M059J (cell line): ENCODE measurements around the gene ERICH3. TPM values are rescaled to one million over a fixed set of nuclear protein-coding genes. Genes with fewer than 3 reads are reported as not detected.
A peak's percentile ranks its signal among the peaks of the same experiment; 100 is the strongest.

Source experiments
- DNase-seq: peaks from one replicate; pipeline ENCODE4 v3.0.0-alpha.2; 2012; ENCODE audit warnings: low read depth
- total RNA-seq: library from RNA; depleted of rRNA; stranded (reverse); fragments of >200 nt; shearing (Covaris generic); gene quantifications from 2 replicates; pipeline ENCODE4 v1.2.3, GENCODE V29; 2014

ERICH3 gene
- total RNA-seq, 1 experiment from 2014 or later, result not detected

DNA sequence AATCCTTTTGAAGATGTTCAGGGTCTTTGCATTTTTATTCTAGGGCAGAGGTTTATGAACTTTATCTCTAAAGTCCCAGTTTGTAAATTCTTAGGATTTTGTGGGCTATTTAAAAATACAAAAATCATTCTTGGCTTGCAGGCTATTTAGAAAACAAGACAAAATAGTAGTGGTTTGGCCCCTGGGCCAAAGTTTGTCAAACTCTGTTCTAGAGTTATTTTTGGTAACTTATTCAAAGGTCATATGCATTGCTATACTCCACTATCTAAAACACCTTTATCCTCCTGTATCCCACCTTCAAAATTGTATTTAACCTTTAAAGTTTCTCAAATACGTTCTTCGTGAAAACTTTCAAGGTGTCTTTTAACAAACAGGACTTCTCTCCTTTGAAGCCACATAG is 85.7 kb downstream of the ERICH3 start:
- DNase-seq, result no peak

DNA sequence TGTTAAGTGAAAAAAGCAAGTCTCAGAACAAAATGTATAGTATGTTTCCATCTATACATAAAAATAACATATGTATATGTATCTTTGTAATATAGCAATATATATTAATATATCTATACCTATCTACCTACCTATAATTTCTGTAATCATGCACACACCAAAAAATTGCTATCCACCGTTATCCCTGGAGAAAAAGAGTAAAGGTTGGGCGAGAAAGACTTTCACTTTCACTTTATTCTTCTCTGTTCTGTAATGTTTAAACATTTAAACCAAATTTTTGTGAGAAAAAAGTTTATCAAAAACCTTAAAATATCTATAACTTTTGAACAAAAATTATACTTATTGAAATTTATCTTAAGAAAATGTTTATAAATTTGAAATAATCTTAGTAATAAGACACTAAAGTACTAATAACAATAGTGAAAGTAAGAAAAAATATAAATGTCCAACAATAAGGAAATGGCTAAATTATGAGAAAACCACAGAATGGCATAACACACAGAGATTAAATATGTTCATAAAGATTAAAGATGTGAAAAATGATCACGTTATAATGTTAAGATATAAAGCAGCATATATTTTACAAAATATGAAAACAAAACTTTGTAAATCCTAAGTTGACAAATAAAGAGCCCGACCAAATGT is 87.2 kb downstream of the ERICH3 start:
- DNase-seq, result peak; percentile 3

DNA sequence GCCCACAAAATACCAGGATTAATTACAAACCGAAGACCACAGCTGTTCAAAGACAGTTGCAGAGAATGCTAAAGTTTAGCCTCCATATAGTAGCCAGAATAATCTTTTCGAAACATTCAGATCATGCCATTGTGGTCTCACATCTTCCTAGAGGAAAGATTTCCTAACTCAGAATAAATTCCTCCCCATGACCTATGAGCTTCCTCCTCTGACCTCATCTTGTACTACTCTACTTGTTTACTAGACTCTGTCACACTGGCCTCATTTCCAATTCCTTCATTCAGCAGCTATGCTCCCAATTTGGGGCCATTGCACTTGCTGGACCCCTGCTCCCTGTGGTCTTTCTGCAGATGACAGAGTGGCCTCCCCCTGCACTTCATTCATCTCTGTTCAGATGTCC is 89.4 kb downstream of the ERICH3 start:
- DNase-seq, result peak; percentile 9

DNA sequence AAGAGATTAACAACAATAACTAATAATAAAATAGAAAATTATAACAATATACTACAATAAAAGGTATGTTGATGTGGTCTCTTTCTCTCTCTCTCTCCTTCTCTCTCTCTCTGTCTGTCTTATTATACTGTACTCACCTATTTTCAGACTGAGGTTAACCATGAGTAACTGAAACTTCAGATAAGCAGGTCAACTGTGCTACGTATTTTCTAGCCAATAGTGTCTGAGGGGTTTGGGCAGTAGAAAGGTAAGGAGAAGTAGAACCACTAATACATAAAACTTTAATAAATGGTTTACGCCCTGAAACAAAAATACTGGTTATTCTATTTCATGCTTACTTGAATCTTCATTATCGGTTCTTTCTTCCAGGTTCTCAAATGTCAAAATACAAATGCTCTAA is 90.2 kb downstream of the ERICH3 start:
- DNase-seq, result no peak

DNA sequence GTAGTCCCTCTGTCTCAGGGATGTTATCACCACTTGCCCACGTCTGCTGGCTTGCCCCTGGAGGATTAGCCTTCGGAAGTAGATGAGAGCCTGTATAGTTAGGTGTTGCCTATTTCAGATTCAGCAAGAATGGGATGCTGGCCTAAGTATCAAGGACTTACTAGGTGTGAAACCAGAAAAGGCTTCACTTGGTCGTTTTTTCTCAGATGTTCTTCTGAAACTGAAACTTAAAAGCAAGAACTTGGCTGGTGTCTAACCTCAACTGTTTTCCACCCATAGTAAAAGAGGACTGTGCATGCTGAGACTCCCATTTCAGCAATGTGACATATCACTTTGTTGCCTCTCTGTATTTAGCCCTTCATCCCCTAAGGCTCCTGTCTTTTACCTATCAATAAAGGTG is 94.2 kb downstream of the ERICH3 start:
- DNase-seq, result no peak

DNA sequence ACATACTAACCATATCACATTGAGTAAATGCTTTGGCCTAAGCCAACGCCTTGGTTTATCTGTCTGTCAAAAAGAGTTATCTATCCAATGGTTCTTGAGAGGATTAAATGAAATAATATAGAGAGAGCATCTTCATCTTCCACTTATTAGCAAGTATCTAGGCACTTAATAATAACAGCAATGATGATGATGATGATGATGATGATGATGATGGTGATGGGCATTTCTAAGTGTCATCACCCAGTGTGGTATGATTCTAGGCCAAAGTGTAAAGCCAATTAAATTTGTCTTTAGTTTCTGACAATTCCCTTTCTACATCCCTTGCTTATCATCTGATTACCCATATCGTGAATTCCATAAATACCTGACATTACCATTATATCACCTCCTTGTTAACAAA is 95.5 kb downstream of the ERICH3 start:
- DNase-seq, result no peak

DNA sequence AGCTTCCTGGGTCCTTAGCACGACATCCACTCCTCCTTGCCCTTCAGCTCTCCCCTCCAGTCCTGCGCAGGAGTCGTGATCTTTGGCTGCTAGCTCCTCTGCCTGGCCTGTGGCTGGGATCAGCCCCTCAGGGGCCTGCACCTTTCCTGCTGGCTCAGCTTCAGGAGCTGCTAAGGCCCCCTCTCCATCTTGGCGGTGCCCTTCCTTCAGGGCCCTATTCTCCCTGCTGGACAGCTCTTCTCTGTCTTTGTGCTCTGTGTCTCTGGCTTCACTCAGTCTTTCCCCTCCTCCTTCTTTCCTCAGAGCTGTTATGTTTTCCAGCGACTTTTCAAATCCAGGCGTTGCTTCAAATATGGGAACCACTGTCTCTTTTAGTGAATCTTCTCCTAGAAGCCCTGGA is 101.7 kb downstream of the ERICH3 start:
- DNase-seq, result no peak

DNA sequence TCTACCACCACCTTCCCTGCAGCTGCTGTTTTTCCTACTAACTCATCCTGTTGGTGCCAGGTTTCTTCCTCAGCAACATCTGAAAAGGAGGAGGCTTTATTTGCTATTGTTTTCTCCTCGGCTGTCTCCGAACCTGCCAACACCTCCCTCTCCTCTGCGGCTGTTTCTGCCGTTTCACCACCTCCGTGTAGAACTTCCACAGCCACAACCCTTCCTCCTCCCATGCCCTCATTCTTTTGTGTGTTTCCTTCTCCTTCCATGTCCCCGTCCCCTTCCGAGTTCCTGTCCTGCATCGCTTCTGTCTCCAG is 102.1 kb downstream of the ERICH3 start:
- no peak for DNase-seq

DNA sequence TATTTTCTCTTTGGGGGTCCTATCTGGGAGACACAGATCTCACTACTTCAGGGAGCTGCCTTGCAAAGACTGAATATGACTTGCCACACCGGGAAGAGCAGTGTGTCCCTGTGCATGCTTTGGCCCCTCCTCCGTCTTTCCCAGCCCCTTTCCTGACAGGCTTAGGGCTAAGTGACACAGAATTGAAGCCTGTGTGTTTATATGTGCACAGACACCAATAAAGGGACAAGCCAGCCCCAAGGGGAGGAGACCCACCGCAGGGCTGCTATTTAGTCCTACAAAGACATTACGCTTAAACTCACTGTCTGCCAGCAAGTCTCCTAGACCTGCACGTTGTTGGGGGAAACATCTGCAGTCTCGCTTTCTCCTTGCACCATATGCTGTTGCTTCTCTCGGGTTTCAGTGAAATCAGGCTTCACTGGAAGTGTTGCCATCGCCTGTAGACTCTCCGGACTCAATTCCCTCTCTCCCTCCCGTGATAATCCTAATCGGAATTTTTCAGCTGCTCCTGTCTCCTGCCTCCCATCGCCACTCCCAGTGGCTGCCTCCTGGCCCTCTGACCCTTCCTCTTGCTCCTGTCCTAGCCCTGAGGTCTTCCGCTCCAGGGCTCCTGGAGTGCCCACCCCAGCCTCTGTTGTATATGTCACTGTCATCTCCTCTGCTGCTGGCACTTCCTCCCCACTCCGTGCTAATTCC is 102.6 kb downstream of the ERICH3 start:
- DNase-seq, result no peak

DNA sequence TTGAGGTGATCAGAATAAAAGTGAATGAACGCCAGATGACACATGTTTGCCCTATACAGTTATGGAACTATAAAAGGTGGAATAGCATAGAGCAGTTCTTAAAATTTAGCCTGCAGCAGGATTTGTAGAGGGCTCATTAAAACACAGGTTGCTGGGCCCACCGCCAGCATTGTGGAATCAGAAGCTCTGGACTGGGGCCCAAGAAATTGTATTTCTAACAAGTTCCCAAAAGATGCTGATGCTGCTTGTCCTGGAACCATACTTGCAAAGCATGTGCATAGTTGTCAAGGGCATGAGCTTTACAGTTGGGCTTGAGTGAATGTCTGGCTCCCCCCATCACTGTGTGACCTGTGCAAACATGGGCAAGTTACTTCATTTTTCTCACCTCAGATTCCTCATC is 123.7 kb downstream of the ERICH3 start:
- no peak for DNase-seq

DNA sequence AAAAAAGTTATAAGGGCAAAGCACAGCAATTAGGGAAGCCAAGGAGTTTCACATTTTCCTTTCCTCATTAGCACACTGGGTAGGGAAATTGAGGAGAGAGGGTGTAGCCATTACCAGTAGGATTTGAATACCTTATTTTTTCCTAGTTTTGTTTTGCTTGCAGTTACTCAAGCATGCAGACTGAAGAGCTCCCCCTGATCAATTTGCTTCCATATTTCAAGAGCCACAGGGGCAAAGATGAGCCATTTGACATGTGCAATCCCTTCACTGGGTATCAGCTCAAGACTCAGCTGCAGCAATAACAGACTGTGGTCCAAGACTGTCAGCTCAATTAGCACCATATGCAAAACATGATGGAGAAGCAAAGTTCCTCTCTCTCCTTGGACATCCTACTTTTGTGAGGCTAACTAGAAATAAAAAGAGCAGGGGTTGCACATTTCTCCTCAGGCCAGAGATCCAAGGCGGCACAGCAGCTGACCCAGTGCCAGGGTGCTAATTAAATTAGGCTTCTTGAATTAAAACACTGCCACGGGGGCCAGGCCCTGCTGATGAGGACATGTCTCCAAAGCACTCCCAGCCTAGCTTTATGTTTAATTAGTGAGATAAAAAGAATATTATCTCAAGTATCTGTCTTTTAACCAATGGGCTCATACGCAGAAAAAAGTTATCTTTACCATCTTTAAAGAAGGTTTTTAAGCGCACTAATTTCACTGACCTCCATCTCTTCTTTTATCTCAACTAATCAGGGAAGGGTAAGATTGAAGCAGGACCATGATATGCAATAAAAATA is 124.4 kb downstream of the ERICH3 start:
- DNase-seq, result no peak

DNA sequence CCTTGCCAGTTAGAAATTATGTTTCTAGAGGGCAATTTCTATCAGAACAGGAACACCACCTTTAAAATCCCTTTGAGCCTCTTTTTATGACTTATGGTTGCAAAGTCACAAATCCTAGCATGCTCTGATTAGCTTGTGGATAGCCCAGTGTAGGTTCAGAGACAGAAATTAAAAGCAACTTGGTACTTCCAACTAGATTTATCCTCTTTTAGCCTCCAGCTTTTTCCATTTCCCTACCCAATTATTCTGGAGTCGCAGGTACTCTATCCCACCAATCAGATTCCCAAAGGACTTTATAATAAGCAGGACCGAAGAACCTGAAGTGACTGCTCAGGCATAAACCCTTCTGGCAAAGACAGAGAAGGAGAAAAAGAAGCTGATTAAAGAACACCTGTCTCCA is 127.8 kb downstream of the ERICH3 start:
- no peak for DNase-seq

DNA sequence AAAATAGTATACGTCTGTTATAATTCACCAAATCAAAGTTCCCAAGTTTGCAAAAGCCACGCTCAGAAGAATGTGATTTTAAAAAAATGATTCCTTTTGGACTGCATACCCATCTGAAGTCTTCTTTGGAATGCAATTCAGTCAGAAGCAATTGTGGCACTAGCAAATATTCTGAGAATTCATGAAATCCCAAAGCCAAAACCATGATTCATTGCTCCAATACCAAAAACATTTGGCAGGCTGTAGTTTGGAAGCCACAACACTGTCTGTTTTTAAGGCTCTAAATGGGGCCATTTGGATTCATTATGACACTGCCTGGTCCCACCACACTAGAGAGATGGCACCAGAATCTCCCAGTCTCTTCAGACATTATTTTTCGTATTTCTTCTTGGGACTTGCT is 139.4 kb downstream of the ERICH3 start:
- DNase-seq, result peak; percentile 42

DNA sequence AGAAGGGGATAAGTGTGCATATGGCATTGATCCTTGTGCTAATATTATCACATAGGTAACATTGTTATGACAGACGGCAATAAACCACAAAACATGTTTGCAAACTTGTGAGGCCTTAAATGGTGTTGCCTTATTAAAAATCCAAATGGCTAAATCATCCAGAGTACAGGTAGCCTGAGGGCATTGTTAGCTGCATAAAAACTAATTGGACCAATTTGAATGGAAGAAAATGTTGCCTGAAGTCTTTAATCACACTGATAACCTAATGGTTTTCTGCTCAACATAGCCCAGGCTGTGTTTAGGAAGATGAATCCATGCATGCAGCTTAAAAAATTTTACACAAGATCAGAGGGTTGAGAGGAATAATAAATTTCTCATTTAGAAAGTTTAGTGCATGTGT is 141.8 kb downstream of the ERICH3 start:
- DNase-seq, result no peak

DNA sequence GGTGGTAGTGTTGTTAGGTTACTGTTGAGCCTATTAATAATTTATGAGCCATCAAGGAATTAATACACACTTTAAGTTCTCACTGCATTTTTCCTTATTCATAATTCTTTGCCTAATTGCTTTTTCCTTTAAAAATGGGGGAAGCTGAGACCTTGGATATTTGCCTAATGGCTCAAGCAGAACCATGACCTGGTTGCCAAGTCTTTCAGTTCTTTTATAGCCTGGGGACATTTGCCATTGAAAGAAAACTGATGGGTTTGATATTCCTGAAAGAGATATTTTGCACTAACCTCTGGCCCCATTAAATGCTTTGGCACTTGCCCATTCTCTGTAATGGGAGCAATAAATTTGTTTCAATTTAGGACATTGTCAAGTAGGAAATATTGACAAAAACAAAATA is 142.7 kb downstream of the ERICH3 start:
- peak; percentile 3 for DNase-seq

DNA sequence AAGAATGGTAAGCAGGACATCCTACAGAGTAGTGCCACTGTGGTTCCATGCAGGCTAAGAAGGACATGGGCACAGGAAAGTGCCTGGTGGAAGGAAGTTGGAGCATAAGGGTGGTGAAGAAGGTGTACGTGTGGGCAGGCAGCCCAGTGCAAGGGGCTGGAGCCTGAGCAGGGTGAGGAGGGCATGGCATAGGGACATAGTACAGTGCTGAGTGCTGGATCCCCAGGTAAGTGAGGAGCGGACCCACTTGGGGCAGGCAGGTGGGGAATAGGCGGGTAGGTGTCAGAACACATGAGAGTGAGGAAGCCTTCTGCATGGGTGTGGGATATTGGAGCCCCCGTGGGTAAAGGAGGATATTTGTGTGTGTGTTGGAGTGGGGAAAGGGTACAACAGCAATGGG is 145.5 kb downstream of the ERICH3 start:
- no peak for DNase-seq

DNA sequence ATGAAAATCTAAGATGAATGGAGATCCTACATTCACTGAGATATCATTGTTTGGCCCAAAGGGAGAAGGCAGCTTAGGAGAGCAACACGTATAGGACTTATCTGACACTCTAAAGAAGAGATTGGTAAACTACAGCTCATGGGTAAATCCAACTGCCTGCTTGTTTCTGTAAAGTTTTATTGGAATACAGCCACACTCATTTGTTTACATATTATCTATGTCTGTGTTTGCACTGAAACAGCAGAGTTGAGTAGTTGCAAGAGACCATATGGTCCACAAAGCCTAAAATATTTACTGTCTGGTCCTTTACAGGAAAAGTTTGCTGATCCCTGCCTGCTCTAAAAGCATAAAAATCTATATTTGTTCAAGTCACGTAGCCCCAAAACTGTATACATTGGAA is 146.9 kb downstream of the ERICH3 start:
- no peak for DNase-seq

DNA sequence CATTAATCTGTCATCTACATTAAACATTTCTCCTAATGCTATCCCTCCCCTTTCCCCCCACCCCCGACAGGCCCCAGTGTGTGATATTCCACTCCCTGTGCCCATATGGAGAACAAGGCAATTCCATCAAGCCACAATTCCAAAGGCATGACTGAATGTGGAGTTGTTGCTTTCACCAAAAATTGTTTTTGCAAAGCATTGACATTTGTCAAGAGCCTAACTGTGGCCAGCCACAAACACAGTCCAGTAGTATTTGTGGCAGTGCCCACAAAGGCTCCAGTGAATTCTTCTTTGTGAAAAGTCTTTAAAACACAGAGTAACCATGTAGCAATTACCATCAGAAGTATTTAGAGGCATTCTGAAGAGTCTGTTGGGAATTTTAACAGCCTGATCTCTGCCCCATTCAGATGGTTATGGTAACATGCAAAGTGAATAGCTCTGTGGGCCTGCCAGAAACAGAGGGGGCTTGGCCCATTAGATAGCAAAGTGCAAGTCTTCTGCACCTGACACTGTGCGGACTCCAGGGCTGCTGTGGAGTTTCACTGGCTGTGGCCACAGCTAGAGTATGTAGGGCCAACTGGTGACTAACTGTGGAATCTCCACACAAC is 149.6 kb downstream of the ERICH3 start:
- DNase-seq, result no peak

DNA sequence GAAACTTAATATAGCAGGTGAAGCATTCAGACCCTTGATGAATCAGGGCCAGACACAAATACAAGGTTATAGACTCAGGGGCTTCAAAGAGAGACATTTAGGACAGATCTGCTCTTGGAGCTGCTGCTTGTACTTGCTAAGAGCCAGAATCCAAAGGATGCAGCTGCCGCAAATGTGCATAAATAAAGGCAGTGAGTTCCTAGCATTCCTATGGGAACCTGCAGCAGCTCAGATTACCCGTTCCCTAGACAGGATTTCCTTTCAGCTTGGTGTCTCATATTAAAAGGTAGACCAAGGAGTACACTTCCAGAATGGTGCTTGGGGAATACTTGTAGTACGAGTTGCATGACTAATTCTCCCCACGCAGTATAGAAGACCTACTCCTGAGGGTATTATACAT is 151.4 kb downstream of the ERICH3 start:
- DNase-seq, result no peak
